ENCODE data around the gene TMEM184B.

Gene TMEM184B

GRCh38 chr22:38303974-38304373 is 31.2 kb upstream of the TMEM184B start:
- Histone ChIP-seq H3K27me3 (ENCODE audit: low read depth, low read length) (no peaks in the 10 kb centered on the region), H3K4me3 (ENCODE audit: low read depth in 1 of 2, low read length in 2 of 2) (no peak overlapping the region), H3K27ac (ENCODE audit: low read length) (no peak overlapping the region), H3K9me3 (ENCODE audit: control insufficient read depth in 1 of 2, low read length in 2 of 2) (no peaks in the 10 kb centered on the region), H3K36me3 (ENCODE audit: control insufficient read depth in 1 of 2, insufficient read depth in 2 of 2, low read length in 2 of 2) (peaks cover 36 to 39% of the 10 kb centered on the region in 2 donors), H3K4me1 (ENCODE audit: control insufficient read depth in 1 of 2, insufficient read depth in 2 of 2, low read length in 2 of 2) (peaks cover 9 to 41% of the 10 kb centered on the region in 2 donors)

- H3K4me3 ChIP-seq (ENCODE audit: low read depth in 1 of 2, low read length in 2 of 2): no peak overlapping the region
- H3K9me3 ChIP-seq (ENCODE audit: control insufficient read depth in 1 of 2, low read length in 2 of 2): no peaks in the 10 kb centered on the region
- H3K4me1 ChIP-seq (ENCODE audit: control insufficient read depth in 1 of 2, insufficient read depth in 2 of 2, low read length in 2 of 2): peaks cover 9 to 34% of the 10 kb centered on the region in 2 donors
- peaks cover 37 to 47% of the 10 kb centered on the region in 2 donors for H3K36me3 ChIP-seq (ENCODE audit: control insufficient read depth in 1 of 2, insufficient read depth in 2 of 2, low read length in 2 of 2)
- H3K27ac ChIP-seq (ENCODE audit: low read length): no peak overlapping the region
- no peaks in the 10 kb centered on the region for H3K27me3 ChIP-seq (ENCODE audit: low read depth, low read length)
Measured at GRCh38 chr22:38302906-38303305, 30.1 kb upstream of the TMEM184B start.

GRCh38 chr22:38300946-38301345 is 28.1 kb upstream of the TMEM184B start:
- Histone ChIP-seq H3K27me3 (ENCODE audit: low read depth, low read length) (no peaks in the 10 kb centered on the region), H3K4me3 (ENCODE audit: low read depth in 1 of 2, low read length in 2 of 2) (no peak overlapping the region), H3K27ac (ENCODE audit: low read length) (no peak overlapping the region), H3K36me3 (ENCODE audit: control insufficient read depth in 1 of 2, insufficient read depth in 2 of 2, low read length in 2 of 2) (peaks cover 55 to 67% of the 10 kb centered on the region in 2 donors), H3K4me1 (ENCODE audit: control insufficient read depth in 1 of 2, insufficient read depth in 2 of 2, low read length in 2 of 2) (peaks cover 9 to 30% of the 10 kb centered on the region in 2 donors), H3K9me3 (ENCODE audit: control insufficient read depth in 1 of 2, low read length in 2 of 2) (no peaks in the 10 kb centered on the region)

- H3K4me1 ChIP-seq (ENCODE audit: control insufficient read depth in 1 of 2, insufficient read depth in 2 of 2, low read length in 2 of 2): peaks cover 9 to 24% of the 10 kb centered on the region in 2 donors
- H3K27ac ChIP-seq (ENCODE audit: low read length): no peak overlapping the region
- H3K9me3 ChIP-seq (ENCODE audit: control insufficient read depth in 1 of 2, low read length in 2 of 2): no peaks in the 10 kb centered on the region
- peaks cover 61 to 73% of the 10 kb centered on the region in 2 donors for H3K36me3 ChIP-seq (ENCODE audit: control insufficient read depth in 1 of 2, insufficient read depth in 2 of 2, low read length in 2 of 2)
- H3K4me3 ChIP-seq (ENCODE audit: low read depth in 1 of 2, low read length in 2 of 2): no peak overlapping the region
- H3K27me3 ChIP-seq (ENCODE audit: low read depth, low read length): no peaks in the 10 kb centered on the region
Measured at GRCh38 chr22:38300197-38300945, 27.6 kb upstream of the TMEM184B start.

- peaks cover 66 to 79% of the 10 kb centered on the region in 2 donors for H3K36me3 ChIP-seq (ENCODE audit: control insufficient read depth in 1 of 2, insufficient read depth in 2 of 2, low read length in 2 of 2)
Measured at GRCh38 chr22:38299770-38300102, 26.9 kb upstream of the TMEM184B start.

GRCh38 chr22:38298312-38299005 is 25.6 kb upstream of the TMEM184B start:
- Histone ChIP-seq H3K36me3 (ENCODE audit: control insufficient read depth in 1 of 2, insufficient read depth in 2 of 2, low read length in 2 of 2) (peaks cover 77 to 92% of the 10 kb centered on the region in 2 donors), H3K4me1 (ENCODE audit: control insufficient read depth in 1 of 2, insufficient read depth in 2 of 2, low read length in 2 of 2) (peaks cover 0 to 5% of the 10 kb centered on the region in 2 donors)

More at GRCh38 chr22:38299770-38300102, 26.9 kb upstream of the TMEM184B start:
- Histone ChIP-seq H3K4me1 (ENCODE audit: control insufficient read depth in 1 of 2, insufficient read depth in 2 of 2, low read length in 2 of 2) (peaks cover 9 to 17% of the 10 kb centered on the region in 2 donors), H3K27me3 (ENCODE audit: low read depth, low read length) (no peaks in the 10 kb centered on the region), H3K4me3 (ENCODE audit: low read depth in 1 of 2, low read length in 2 of 2) (no peak overlapping the region), H3K27ac (ENCODE audit: low read length) (no peak overlapping the region), H3K9me3 (ENCODE audit: control insufficient read depth in 1 of 2, low read length in 2 of 2) (no peaks in the 10 kb centered on the region)

GRCh38 chr22:38296372-38296771 is 23.6 kb upstream of the TMEM184B start:
- H3K36me3 ChIP-seq (ENCODE audit: control insufficient read depth in 1 of 2, insufficient read depth in 2 of 2, low read length in 2 of 2): peaks cover 77 to 82% of the 10 kb centered on the region in 2 donors
- no peaks in the 10 kb centered on the region for H3K9me3 ChIP-seq (ENCODE audit: control insufficient read depth in 1 of 2, low read length in 2 of 2)
- H3K27ac ChIP-seq (ENCODE audit: low read length): no peak overlapping the region
- H3K4me1 ChIP-seq (ENCODE audit: control insufficient read depth in 1 of 2, insufficient read depth in 2 of 2, low read length in 2 of 2): peaks cover 0 to 10% of the 10 kb centered on the region in 2 donors
- H3K27me3 ChIP-seq (ENCODE audit: low read depth, low read length): no peaks in the 10 kb centered on the region
- H3K4me3 ChIP-seq (ENCODE audit: low read depth in 1 of 2, low read length in 2 of 2): no peak overlapping the region

More at GRCh38 chr22:38298312-38299005, 25.6 kb upstream of the TMEM184B start:
- Histone ChIP-seq H3K4me3 (ENCODE audit: low read depth in 1 of 2, low read length in 2 of 2) (no peak overlapping the region), H3K27me3 (ENCODE audit: low read depth, low read length) (no peaks in the 10 kb centered on the region), H3K9me3 (ENCODE audit: control insufficient read depth in 1 of 2, low read length in 2 of 2) (no peaks in the 10 kb centered on the region), H3K27ac (ENCODE audit: low read length) (no peak overlapping the region)

GRCh38 chr22:38295863-38296262 is 23.1 kb upstream of the TMEM184B start:
- Histone ChIP-seq H3K4me1 (ENCODE audit: control insufficient read depth in 1 of 2, insufficient read depth in 2 of 2, low read length in 2 of 2) (peaks cover 0 to 10% of the 10 kb centered on the region in 2 donors), H3K9me3 (ENCODE audit: control insufficient read depth in 1 of 2, low read length in 2 of 2) (no peaks in the 10 kb centered on the region), H3K4me3 (ENCODE audit: low read depth in 1 of 2, low read length in 2 of 2) (no peak overlapping the region), H3K27me3 (ENCODE audit: low read depth, low read length) (no peaks in the 10 kb centered on the region), H3K27ac (ENCODE audit: low read length) (no peak overlapping the region), H3K36me3 (ENCODE audit: control insufficient read depth in 1 of 2, insufficient read depth in 2 of 2, low read length in 2 of 2) (peaks cover 74 to 81% of the 10 kb centered on the region in 2 donors)

- H3K27ac ChIP-seq (ENCODE audit: low read length): no peak overlapping the region
- no peaks in the 10 kb centered on the region for H3K9me3 ChIP-seq (ENCODE audit: control insufficient read depth in 1 of 2, low read length in 2 of 2)
- no peaks in the 10 kb centered on the region for H3K27me3 ChIP-seq (ENCODE audit: low read depth, low read length)
- H3K4me1 ChIP-seq (ENCODE audit: control insufficient read depth in 1 of 2, insufficient read depth in 2 of 2, low read length in 2 of 2): peaks cover 0 to 10% of the 10 kb centered on the region in 2 donors
- H3K36me3 ChIP-seq (ENCODE audit: control insufficient read depth in 1 of 2, insufficient read depth in 2 of 2, low read length in 2 of 2): peaks cover 69 to 78% of the 10 kb centered on the region in 2 donors
- H3K4me3 ChIP-seq (ENCODE audit: low read depth in 1 of 2, low read length in 2 of 2): no peak overlapping the region
Measured at GRCh38 chr22:38295339-38295738, 22.5 kb upstream of the TMEM184B start.

- Histone ChIP-seq H3K27me3 (ENCODE audit: low read depth, low read length) (no peaks in the 10 kb centered on the region), H3K36me3 (ENCODE audit: control insufficient read depth in 1 of 2, insufficient read depth in 2 of 2, low read length in 2 of 2) (peaks cover 57 to 77% of the 10 kb centered on the region in 2 donors), H3K27ac (ENCODE audit: low read length) (no peak overlapping the region), H3K9me3 (ENCODE audit: control insufficient read depth in 1 of 2, low read length in 2 of 2) (no peaks in the 10 kb centered on the region), H3K4me1 (ENCODE audit: control insufficient read depth in 1 of 2, insufficient read depth in 2 of 2, low read length in 2 of 2) (peaks cover 0 to 10% of the 10 kb centered on the region in 2 donors), H3K4me3 (ENCODE audit: low read depth in 1 of 2, low read length in 2 of 2) (no peak overlapping the region)
Measured at GRCh38 chr22:38294193-38294592, 21.4 kb upstream of the TMEM184B start.

GRCh38 chr22:38292694-38293093 is 19.9 kb upstream of the TMEM184B start:
- peaks cover 46 to 63% of the 10 kb centered on the region in 2 donors for H3K36me3 ChIP-seq (ENCODE audit: control insufficient read depth in 1 of 2, insufficient read depth in 2 of 2, low read length in 2 of 2)
- no peak overlapping the region for H3K4me3 ChIP-seq (ENCODE audit: low read depth in 1 of 2, low read length in 2 of 2)
- no peaks in the 10 kb centered on the region for H3K27me3 ChIP-seq (ENCODE audit: low read depth, low read length)
- peaks cover 0 to 10% of the 10 kb centered on the region in 2 donors for H3K4me1 ChIP-seq (ENCODE audit: control insufficient read depth in 1 of 2, insufficient read depth in 2 of 2, low read length in 2 of 2)
- H3K9me3 ChIP-seq (ENCODE audit: control insufficient read depth in 1 of 2, low read length in 2 of 2): no peaks in the 10 kb centered on the region
- H3K27ac ChIP-seq (ENCODE audit: low read length): no peak overlapping the region

Measured in muscle layer of duodenum (tissue), 2 donors.